IPS DF 6.9 (cell line): ENCODE measurements around the gene LAG3.

Experiments
- DNase-seq: peaks from one replicate; pipeline ENCODE4 v3.0.0-alpha.2; 2013; ENCODE audit warnings: low read depth, low spot score
- H3K27ac ChIP-seq: one replicate; pipeline ENCODE4 v1.5.1; 2013; ENCODE audit warnings: low read length, control low read depth
- H3K27me3 ChIP-seq: 2 replicates; pipeline ENCODE4 v1.6.1; 2013; ENCODE audit warnings: mild to moderate bottlenecking, low read length; ENCODE audit not compliant: control insufficient read depth, insufficient read depth
- H3K36me3 ChIP-seq: 2 replicates; pipeline ENCODE4 v1.6.1; 2013; ENCODE audit warnings: low read length; ENCODE audit not compliant: control insufficient read depth, insufficient read depth
- H3K4me1 ChIP-seq: 2 replicates; pipeline ENCODE4 v1.6.1; 2013; ENCODE audit warnings: low read length; ENCODE audit not compliant: control insufficient read depth, insufficient read depth
- H3K4me3 ChIP-seq: 2 replicates; pipeline ENCODE4 v1.5.1; 2013; ENCODE audit warnings: mild to moderate bottlenecking, low read length
- H3K9me3 ChIP-seq: 2 replicates; pipeline ENCODE4 v1.6.1; 2013; ENCODE audit warnings: low read length, inconsistent platforms; ENCODE audit not compliant: control insufficient read depth, insufficient read depth
- WGBS: extraction: QIAGEN DNeasy Blood & Tissue Kit; methylation state at CpG from one replicate; pipeline ENCODE4 v1.1.7; 2013; ENCODE audit warnings: mixed read lengths, missing lambda C conversion rate; ENCODE audit not compliant: insufficient read length, insufficient coverage; 5-methylcytosine and 5-hydroxymethylcytosine counted together

The LAG3 gene

GRCh38 chr12:6780573-6780972 lies 8.3 kb downstream of the LAG3 start:
- Histone ChIP-seq H3K4me1 (peaks cover 1% of the 10 kb centered on the region; the same call in 1 of the 2 replicates), H3K4me3 (no peak overlapping the region), H3K27ac (no peak overlapping the region), H3K36me3 (no peaks in the 10 kb centered on the region), H3K9me3 (no peaks in the 10 kb centered on the region), H3K27me3 (0 out of 2 replicates have a peak, but pooled peaks cover 1% of the 10 kb centered on the region)
- no peak for DNase-seq
- no CpG with 5 or more reads among the region's 6 CpGs for WGBS

GRCh38 chr12:6782119-6782518 lies 9.8 kb downstream of the LAG3 start:
- Histone ChIP-seq H3K4me3 (no peak overlapping the region), H3K27ac (no peak overlapping the region), H3K9me3 (no peaks in the 10 kb centered on the region), H3K36me3 (no peaks in the 10 kb centered on the region), H3K27me3 (0 out of 2 replicates have a peak, but pooled peaks cover 1% of the 10 kb centered on the region), H3K4me1 (peaks cover 1% of the 10 kb centered on the region; the same call in 1 of the 2 replicates)
- DNase-seq: no peak
- no CpG with 5 or more reads among the region's 6 CpGs for WGBS

- H3K27me3 ChIP-seq: no peaks in the 10 kb centered on the region
- no peak for DNase-seq
- no peak overlapping the region for H3K4me3 ChIP-seq
- H3K9me3 ChIP-seq: no peaks in the 10 kb centered on the region
- no CpG with 5 or more reads among the region's 10 CpGs for WGBS
- no peak overlapping the region for H3K27ac ChIP-seq
- H3K4me1 ChIP-seq: peaks cover 1% of the 10 kb centered on the region; the same call in 1 of the 2 replicates
- H3K36me3 ChIP-seq: no peaks in the 10 kb centered on the region
These were observed 10.7 kb downstream of the LAG3 start for GRCh38 chr12:6782850-6783566.

GRCh38 chr12:6783828-6784227 lies 11.5 kb downstream of the LAG3 start:
- no peaks in the 10 kb centered on the region for H3K27me3 ChIP-seq
- H3K27ac ChIP-seq: no peak overlapping the region
- H3K4me1 ChIP-seq: peaks cover 1% of the 10 kb centered on the region; the same call in 1 of the 2 replicates
- H3K9me3 ChIP-seq: no peaks in the 10 kb centered on the region
- no peak for DNase-seq
- no CpG with 5 or more reads among the region's 9 CpGs for WGBS
- H3K36me3 ChIP-seq: no peaks in the 10 kb centered on the region
- no peak overlapping the region for H3K4me3 ChIP-seq

- H3K4me3 ChIP-seq: no peak overlapping the region
- WGBS: no CpG with 5 or more reads among the region's 5 CpGs
- DNase-seq: no peak
- no peak overlapping the region for H3K27ac ChIP-seq
- no peaks in the 10 kb centered on the region for H3K27me3 ChIP-seq
- H3K36me3 ChIP-seq: no peaks in the 10 kb centered on the region
- H3K4me1 ChIP-seq: no peaks in the 10 kb centered on the region
- no peaks in the 10 kb centered on the region for H3K9me3 ChIP-seq
These were observed 12.0 kb downstream of the LAG3 start for GRCh38 chr12:6784296-6784695.

GRCh38 chr12:6784761-6785160 lies 12.4 kb downstream of the LAG3 start:
- Histone ChIP-seq H3K4me3 (no peak overlapping the region), H3K27me3 (no peaks in the 10 kb centered on the region), H3K27ac (no peak overlapping the region), H3K9me3 (no peaks in the 10 kb centered on the region), H3K36me3 (no peaks in the 10 kb centered on the region), H3K4me1 (no peaks in the 10 kb centered on the region)
- no peak for DNase-seq
- WGBS: no CpG with 5 or more reads among the region's 5 CpGs

GRCh38 chr12:6786416-6787094 lies 14.2 kb downstream of the LAG3 start:
- Histone ChIP-seq H3K4me1 (no peaks in the 10 kb centered on the region), H3K36me3 (no peaks in the 10 kb centered on the region), H3K27ac (no peak overlapping the region), H3K4me3 (no peak overlapping the region), H3K27me3 (no peaks in the 10 kb centered on the region), H3K9me3 (no peaks in the 10 kb centered on the region)
- DNase-seq: no peak
- WGBS: no CpG with 5 or more reads among the region's 9 CpGs

GRCh38 chr12:6787309-6787708 lies 15.0 kb downstream of the LAG3 start:
- no CpG with 5 or more reads among the region's 5 CpGs for WGBS
- no peaks in the 10 kb centered on the region for H3K36me3 ChIP-seq
- DNase-seq: no peak
- H3K4me1 ChIP-seq: no peaks in the 10 kb centered on the region
- no peak overlapping the region for H3K27ac ChIP-seq
- H3K27me3 ChIP-seq: no peaks in the 10 kb centered on the region
- H3K9me3 ChIP-seq: no peaks in the 10 kb centered on the region
- no peak overlapping the region for H3K4me3 ChIP-seq

GRCh38 chr12:6788972-6789924 lies 16.9 kb downstream of the LAG3 start, which contains the start of gene CD4:
Gene CD4, plus strand, starts transcription at chr12:6789528. Its CDS starts 10,611 bp downstream, at chr12:6800139.
- no peaks in the 10 kb centered on the region for H3K4me1 ChIP-seq
- DNase-seq: no peak
- no peak within 1 kb of the TSS for H3K4me3 ChIP-seq
- no peaks in the 10 kb centered on the region for H3K27me3 ChIP-seq
- no peak within 1 kb of the TSS for H3K27ac ChIP-seq
- no CpG with 5 or more reads among the region's 18 CpGs for WGBS
- H3K9me3 ChIP-seq: no peaks in the 10 kb centered on the region
- no peaks in the 10 kb centered on the region for H3K36me3 ChIP-seq

GRCh38 chr12:6790496-6791150 lies 18.3 kb downstream of the LAG3 start:
- Histone ChIP-seq H3K27me3 (no peaks in the 10 kb centered on the region), H3K9me3 (no peaks in the 10 kb centered on the region), H3K27ac (no peak overlapping the region), H3K36me3 (no peaks in the 10 kb centered on the region), H3K4me1 (no peaks in the 10 kb centered on the region), H3K4me3 (no peak overlapping the region)
- WGBS: no CpG with 5 or more reads among the region's 12 CpGs
- DNase-seq: no peak
